HL-60/S4 (cell line): ENCODE measurements around the gene RAB11FIP4.

Source experiments
- in situ Hi-C: fragments of 300-500 bp; cut with MboI; formaldehyde crosslinking; loops from 2 replicates; pipeline ENCODE4 v1.14.3; 2022; ENCODE audit warnings: low sequenced_read_pairs

Gene RAB11FIP4

GRCh38 chr17:31495022-31495885 lies 103.8 kb downstream of the RAB11FIP4 start:
- in situ Hi-C loops, result no loop called here

- in situ Hi-C loops, result no loop called here
These were observed 104.6 kb downstream of the RAB11FIP4 start for GRCh38 chr17:31496097-31496496.

DNA sequence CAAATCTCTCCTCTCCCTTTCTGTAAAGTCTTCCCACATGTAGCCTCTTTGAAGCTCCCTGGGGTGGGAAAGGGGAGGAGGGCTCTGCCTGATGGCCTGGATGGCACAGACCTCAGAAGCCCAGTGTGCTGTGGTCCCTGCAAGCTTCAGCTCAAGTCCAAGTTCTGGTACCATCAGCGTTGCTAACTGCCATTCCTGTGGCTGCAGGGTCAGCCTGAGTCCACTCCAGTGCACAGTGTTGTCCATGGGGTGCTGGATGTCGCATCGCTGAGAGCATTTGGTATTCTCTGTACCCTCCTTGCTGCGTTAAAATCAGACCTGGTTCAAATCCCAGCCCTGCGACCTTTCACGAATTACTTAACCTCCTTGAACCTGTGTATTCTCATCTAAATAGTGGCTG lies 105.1 kb downstream of the RAB11FIP4 start:
- in situ Hi-C loops, result no loop called here

- in situ Hi-C loops, result no loop called here
These were observed 106.0 kb downstream of the RAB11FIP4 start for GRCh38 chr17:31497431-31497830.

DNA sequence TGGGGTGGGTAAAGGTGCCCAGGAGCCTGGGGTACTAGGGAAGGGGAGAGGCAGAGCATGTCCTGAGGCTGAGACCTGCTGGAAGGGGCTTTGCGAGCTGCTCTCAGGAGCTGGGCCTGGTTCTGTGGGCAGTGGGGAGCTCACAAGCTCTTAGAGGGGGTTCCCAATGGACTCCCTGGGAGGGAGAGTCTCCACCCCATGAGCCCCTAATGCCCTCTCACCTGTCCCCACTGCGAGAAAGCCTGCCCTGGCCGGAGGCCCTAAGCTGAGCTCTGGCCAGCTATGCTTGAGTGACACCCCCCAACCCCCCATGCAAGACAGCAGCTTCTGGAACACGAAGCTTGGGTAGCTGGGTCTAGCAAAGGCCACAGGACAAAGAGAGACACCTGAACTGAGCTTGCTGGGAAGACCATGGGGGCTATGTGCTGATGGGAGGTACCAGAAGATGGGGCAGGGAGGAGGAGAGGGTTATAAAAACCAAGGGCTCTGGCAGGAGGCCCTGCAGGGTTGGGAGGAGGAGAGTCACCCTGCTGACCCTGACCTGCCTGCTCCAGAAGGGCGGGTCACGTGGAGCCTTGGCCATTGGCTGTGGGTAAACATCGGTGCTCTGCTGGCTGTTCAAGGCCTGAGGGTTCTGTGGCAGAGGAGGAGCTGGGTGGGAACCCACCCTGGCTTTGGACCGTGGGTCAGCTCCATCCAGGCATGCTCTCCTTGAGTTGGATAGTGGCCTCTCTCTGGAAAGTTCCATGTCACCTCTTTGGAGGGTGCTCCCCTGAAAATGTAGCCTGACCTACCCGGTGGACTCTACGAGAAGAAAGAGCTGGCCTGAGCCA lies 106.7 kb downstream of the RAB11FIP4 start:
- in situ Hi-C loops, result no loop called here

GRCh38 chr17:31499771-31500554 lies 108.5 kb downstream of the RAB11FIP4 start:
- in situ Hi-C loops, result no loop called here

- in situ Hi-C loops, result loop anchor here (5.0 kb wide), 1 partner anchor 64 kb away; no protein-coding TSS in a partner anchor
These were observed 115.0 kb downstream of the RAB11FIP4 start for GRCh38 chr17:31506517-31506916.

DNA sequence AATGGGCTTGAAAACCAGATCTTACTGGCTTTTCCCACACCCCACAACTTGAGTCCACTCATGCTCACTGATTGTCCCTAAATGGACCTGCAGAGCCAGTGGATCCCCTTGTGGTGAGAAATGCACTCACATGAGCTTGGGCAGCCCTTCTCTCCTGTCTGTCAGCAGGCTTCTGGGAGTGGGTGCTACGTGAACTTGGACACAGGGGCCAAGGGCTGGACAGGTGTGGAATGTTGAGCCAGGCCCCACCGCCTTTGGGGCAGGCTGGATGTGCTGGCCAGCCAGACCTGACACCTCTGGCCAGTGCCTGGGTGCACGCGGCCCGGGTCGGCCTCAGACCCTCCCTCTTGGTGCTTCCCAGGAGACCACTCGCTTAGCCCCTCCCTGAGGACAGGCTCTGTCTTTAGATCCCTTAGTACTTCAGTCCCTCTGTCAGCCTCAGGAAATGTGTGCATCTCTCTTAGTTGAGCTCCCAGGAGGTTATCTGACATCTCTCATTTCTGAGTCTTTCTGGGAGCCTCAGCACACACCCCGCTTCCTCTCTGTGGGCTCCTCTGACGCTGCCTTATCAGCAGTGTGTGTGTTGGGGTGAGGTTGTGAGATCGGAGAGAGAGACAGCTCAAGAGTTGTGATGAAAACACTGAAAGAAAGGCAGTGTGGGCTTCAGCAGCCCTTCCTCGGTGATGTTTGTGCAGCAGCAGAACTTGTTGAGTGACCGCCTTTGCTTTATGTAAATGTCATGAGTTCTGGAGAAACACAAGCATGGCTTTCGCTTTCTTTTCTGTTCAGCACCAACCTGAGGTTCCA lies 117.0 kb downstream of the RAB11FIP4 start:
- in situ Hi-C loops, result loop anchor here (5.0 kb wide), 1 partner anchor 66 kb away; no protein-coding TSS in a partner anchor

GRCh38 chr17:31509095-31509804 lies 117.8 kb downstream of the RAB11FIP4 start:
- in situ Hi-C loops, result loop anchor here (5.0 kb wide), 1 partner anchor 67 kb away; no protein-coding TSS in a partner anchor

- in situ Hi-C loops, result loop anchor here (5.0 kb wide), 1 partner anchor 67 kb away; no protein-coding TSS in a partner anchor
These were observed 118.3 kb downstream of the RAB11FIP4 start for GRCh38 chr17:31509805-31510177.

DNA sequence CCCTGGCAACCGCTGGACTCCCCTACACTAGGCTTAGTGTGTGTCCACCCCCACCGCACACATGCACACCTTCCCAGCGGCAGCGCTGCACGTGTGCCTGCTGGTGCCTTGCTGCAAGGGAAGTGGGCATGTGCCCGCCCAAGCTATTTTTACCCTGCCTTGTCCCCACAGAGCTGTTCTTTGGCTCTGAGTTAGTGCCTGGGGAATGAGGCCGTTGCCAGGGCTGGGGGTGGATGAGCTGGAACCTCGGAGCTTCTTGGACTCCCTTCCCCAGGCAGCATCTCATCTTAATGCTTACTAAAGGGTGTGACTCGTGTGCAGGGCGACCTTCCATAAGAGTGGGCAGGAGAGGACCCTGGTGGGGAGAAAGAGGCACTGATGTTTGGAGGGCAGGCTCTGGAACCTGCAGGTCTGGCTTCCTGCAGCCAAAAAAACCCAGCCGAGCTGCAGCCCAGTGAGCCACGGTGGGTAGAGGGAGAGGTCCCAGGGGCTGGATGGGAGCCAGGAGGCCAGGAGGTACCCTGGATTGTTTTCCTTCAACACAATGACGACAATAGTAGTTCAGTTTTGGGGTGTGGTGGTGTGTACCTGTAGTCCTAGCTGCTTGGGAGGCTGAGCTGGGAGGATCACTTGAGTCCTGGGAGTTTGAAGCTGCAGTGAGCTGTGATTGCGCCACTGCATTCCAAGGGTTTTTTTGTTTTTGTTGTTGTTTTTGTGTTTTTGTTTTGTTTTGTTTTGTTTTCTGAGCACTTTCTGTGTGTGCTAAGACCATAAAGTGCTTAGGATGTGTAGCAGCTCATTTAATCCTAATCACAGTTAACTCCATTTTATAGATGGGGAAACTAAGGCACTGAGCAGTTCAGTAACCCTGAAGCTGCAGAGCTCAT lies 119.1 kb downstream of the RAB11FIP4 start:
- in situ Hi-C loops, result no loop called here

- in situ Hi-C loops, result no loop called here
These were observed 119.7 kb downstream of the RAB11FIP4 start for GRCh38 chr17:31511195-31511578.

- in situ Hi-C loops, result no loop called here
These were observed 120.1 kb downstream of the RAB11FIP4 start for GRCh38 chr17:31511580-31511979.

GRCh38 chr17:31512104-31512740 lies 120.7 kb downstream of the RAB11FIP4 start:
- in situ Hi-C loops, result no loop called here

- in situ Hi-C loops, result no loop called here
These were observed 121.3 kb downstream of the RAB11FIP4 start for GRCh38 chr17:31512796-31513195.

- in situ Hi-C loops, result no loop called here
These were observed 122.4 kb downstream of the RAB11FIP4 start for GRCh38 chr17:31513731-31514427.

DNA sequence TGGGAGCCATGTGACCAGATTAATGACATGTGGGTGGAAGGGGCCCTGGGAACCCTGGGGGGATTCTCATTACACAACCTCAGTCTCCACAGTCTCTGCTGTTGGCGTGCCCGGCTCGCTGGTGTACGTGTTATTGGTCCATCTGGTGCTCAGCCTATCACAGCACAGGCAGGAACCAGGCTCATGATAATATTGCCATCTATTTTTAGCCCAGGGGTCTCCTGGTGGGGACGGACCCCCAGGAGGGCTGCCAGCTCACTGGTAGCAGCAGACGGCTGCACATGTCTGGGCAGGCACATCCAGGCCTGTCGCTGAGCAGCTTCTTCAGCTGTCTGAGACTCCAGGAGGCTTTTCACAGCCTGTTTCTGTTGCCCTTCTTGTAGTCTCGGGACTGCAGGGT lies 123.8 kb downstream of the RAB11FIP4 start:
- in situ Hi-C loops, result no loop called here
